ENCODE results near the gene OLFM3.

OLFM3 gene

DNA sequence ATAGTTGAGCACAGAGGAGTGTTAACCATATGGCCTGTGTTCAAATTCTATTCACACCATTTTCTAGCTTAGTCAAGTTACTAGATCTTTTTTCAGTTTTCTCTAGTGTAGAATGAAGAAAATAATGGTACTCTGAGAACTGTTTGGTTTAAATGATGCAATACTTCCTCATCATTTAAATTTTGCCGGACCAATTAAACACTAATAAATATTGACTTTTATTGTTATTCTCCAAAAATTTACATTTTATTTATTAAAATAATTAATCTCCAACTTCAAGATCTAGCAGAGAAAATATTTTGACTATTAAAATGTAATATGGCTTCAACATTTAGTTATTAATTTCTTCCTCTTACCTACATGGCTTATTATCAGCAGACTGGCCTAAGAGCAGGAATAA, 123.1 kb downstream of the OLFM3 start:
- no peaks in the 10 kb centered on the region for H3K9me3 Mint-ChIP-seq

GRCh38 chr1:101859941-101860340, 136.8 kb downstream of the OLFM3 start:
- H3K27ac Mint-ChIP-seq = no peak overlapping the region
- no peaks in the 10 kb centered on the region for H3K27me3 Mint-ChIP-seq (ENCODE audit: low read depth, poor library complexity)
- TF ChIP-seq, protein P1, sequence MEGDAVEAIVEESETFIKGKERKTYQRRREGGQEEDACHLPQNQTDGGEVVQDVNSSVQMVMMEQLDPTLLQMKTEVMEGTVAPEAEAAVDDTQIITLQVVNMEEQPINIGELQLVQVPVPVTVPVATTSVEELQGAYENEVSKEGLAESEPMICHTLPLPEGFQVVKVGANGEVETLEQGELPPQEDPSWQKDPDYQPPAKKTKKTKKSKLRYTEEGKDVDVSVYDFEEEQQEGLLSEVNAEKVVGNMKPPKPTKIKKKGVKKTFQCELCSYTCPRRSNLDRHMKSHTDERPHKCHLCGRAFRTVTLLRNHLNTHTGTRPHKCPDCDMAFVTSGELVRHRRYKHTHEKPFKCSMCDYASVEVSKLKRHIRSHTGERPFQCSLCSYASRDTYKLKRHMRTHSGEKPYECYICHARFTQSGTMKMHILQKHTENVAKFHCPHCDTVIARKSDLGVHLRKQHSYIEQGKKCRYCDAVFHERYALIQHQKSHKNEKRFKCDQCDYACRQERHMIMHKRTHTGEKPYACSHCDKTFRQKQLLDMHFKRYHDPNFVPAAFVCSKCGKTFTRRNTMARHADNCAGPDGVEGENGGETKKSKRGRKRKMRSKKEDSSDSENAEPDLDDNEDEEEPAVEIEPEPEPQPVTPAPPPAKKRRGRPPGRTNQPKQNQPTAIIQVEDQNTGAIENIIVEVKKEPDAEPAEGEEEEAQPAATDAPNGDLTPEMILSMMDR (IDR thresholded peaks at IDR 0.05) = no peak
- H3K4me3 Mint-ChIP-seq = no peak overlapping the region
- H3K9me3 Mint-ChIP-seq = no peaks in the 10 kb centered on the region
- H3K4me1 Mint-ChIP-seq = peaks cover 7% of the 10 kb centered on the region
- no peak for DNase-seq
- H3K36me3 Mint-ChIP-seq (ENCODE audit: low read depth) = no peaks in the 10 kb centered on the region

More for the DNA sequence above, 123.1 kb downstream of the OLFM3 start:
- no peak overlapping the region for H3K4me3 Mint-ChIP-seq
- H3K27me3 Mint-ChIP-seq (ENCODE audit: low read depth, poor library complexity) = no peaks in the 10 kb centered on the region
- no peaks in the 10 kb centered on the region for H3K36me3 Mint-ChIP-seq (ENCODE audit: low read depth)
- H3K4me1 Mint-ChIP-seq = no peaks in the 10 kb centered on the region
- DNase-seq = no peak
- H3K27ac Mint-ChIP-seq = no peak overlapping the region
- TF ChIP-seq, protein P1 (IDR thresholded peaks at IDR 0.05) = no peak

DNA sequence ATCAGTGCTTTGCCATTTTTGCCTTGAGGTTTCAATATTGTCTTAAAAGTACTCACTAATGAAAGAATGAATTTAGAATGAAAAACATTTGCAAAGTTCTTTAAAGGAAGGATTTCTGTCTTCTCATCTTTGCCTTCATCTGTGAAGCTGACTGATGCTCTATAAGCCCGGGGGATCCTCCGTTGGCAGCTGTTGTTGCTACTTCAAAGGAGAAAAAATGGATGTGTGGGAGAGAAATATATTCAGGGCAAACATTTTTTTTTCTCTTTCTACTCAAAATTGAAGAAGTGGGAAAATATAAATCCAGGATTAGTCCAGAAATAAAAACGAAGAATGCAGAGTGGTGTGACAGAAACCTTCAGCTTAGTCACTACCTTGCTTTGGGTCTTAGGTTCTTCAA, 142.5 kb downstream of the OLFM3 start:
- H3K4me1 Mint-ChIP-seq = no peaks in the 10 kb centered on the region
- TF ChIP-seq, protein P1 (IDR thresholded peaks at IDR 0.05) = no peak
- no peak overlapping the region for H3K27ac Mint-ChIP-seq

DNA sequence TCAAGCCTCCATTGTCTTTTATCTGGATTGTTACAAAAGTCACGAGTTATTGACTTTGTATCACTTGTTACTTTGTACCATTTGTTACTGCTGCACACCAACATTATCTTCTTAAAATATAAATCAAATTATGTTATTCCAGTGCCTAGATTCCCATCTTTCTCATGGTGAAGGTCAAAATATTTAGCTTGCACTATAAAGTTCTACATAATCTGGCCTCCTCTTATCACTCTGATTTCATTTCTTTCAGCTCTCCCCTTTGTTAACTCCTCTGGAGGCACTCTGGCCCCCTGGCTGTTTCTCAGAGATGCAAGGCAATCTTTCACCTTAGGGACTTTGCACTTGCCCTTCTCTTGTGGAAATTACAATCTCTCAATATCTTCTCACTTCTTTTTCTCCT, 143.8 kb downstream of the OLFM3 start:
- H3K36me3 Mint-ChIP-seq (ENCODE audit: low read depth) = no peaks in the 10 kb centered on the region
- no peak overlapping the region for H3K27ac Mint-ChIP-seq
- DNase-seq = no peak
- no peak overlapping the region for H3K4me3 Mint-ChIP-seq
- TF ChIP-seq, protein P1 (IDR thresholded peaks at IDR 0.05) = no peak
- no peaks in the 10 kb centered on the region for H3K9me3 Mint-ChIP-seq
- no peaks in the 10 kb centered on the region for H3K4me1 Mint-ChIP-seq
- no peaks in the 10 kb centered on the region for H3K27me3 Mint-ChIP-seq (ENCODE audit: low read depth, poor library complexity)

More for the DNA sequence above, 142.5 kb downstream of the OLFM3 start:
- no peak for DNase-seq
- no peak overlapping the region for H3K4me3 Mint-ChIP-seq
- no peaks in the 10 kb centered on the region for H3K27me3 Mint-ChIP-seq (ENCODE audit: low read depth, poor library complexity)
- no peaks in the 10 kb centered on the region for H3K36me3 Mint-ChIP-seq (ENCODE audit: low read depth)
- no peaks in the 10 kb centered on the region for H3K9me3 Mint-ChIP-seq

DNA sequence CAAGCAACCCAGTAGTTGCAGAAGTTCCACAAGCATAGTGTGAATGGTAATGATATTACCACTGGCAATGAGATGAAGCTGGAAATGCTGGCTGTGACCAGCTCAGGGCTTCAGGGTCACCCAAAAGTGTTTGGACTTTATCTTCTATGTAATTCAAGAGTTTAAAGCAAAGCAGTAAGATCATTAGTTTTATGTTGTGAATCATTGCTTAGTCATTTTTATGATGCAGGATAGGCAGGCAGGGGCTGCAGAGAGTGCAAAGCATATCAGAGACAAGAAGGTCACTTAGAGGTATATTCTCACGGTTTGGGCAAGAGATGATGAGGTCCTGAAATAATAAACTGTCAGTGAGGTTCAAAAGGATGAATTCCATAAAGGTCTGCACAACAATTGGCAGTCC, 147.4 kb downstream of the OLFM3 start:
- Mint-ChIP-seq H3K9me3 (no peaks in the 10 kb centered on the region), H3K4me3 (no peak overlapping the region), H3K36me3 (ENCODE audit: low read depth) (no peaks in the 10 kb centered on the region), H3K27me3 (ENCODE audit: low read depth, poor library complexity) (peaks cover 3% of the 10 kb centered on the region), H3K4me1 (peaks cover 11% of the 10 kb centered on the region), H3K27ac (no peak overlapping the region)
- TF ChIP-seq, protein P1 (IDR thresholded peaks at IDR 0.05) = no peak
- DNase-seq = no peak

DNA sequence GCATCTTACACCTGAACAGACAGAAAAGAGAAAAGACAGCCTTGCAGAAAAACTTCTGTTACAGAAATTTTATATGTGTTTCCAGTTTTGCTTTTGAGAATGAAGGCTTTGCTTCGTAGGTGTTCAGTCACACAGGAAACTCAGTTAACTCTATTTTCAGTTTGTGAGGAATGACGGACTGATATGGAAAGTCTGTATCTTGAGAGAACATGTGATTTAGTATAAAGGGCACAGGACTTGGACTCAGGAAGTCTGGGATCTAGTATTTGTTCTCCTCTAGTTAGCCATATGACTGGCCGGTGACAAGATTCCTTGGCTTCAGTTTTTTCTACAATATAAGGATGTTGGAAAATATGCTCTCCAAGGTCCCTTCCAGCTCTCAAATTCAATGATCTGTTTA, 149.1 kb downstream of the OLFM3 start:
- no peak for DNase-seq
- H3K4me3 Mint-ChIP-seq = no peak overlapping the region
- TF ChIP-seq, protein P1 (IDR thresholded peaks at IDR 0.05) = no peak
- peaks cover 3% of the 10 kb centered on the region for H3K27me3 Mint-ChIP-seq (ENCODE audit: low read depth, poor library complexity)
- peaks cover 18% of the 10 kb centered on the region for H3K4me1 Mint-ChIP-seq
- H3K9me3 Mint-ChIP-seq = no peaks in the 10 kb centered on the region
- peak overlapping the region; percentile 44 for H3K27ac Mint-ChIP-seq
- H3K36me3 Mint-ChIP-seq (ENCODE audit: low read depth) = no peaks in the 10 kb centered on the region
